WTC11 (cell line): ENCODE measurements around the gene CHD9NB. TPM values are rescaled to one million over a fixed set of nuclear protein-coding genes. Genes with fewer than 3 reads are reported as not detected.

Experiments
- ATAC-seq: fragments of 200-7000 bp; cut with Tn5 transposase; 2 replicates; pipeline ENCODE4 v1.10.0; 2021; ENCODE audit warnings: mild to moderate bottlenecking, moderate library complexity
- CTCF ChIA-PET: fragments of 300-600 bp; sonication (Branson Sonifier 250); formaldehyde crosslinking; loops from one replicate; lab custom pipeline; 2021; ENCODE audit warnings: antibody characterized with exemption; lab: Charles Lee
- POLR2A ChIA-PET: fragments of 350-600 bp; sonication (Branson Sonifier 250); formaldehyde crosslinking; loops from one replicate; lab custom pipeline; 2021; ENCODE audit warnings: antibody characterized with exemption; lab: Charles Lee
- DNase-seq: peaks from one replicate; pipeline ENCODE4 v3.0.0; 2021; ENCODE audit warnings: low spot score
- H3K27ac Mint-ChIP-seq: 2 replicates; pipeline ENCODE4 v1.8.0; 2021; ENCODE audit warnings: mixed read lengths
- H3K27me3 Mint-ChIP-seq: 2 replicates; pipeline ENCODE4 v1.8.0; 2021; ENCODE audit warnings: low read depth, mild to moderate bottlenecking, moderate library complexity, mixed read lengths
- H3K36me3 Mint-ChIP-seq: 2 replicates; pipeline ENCODE4 v1.8.0; 2021; ENCODE audit warnings: mixed read lengths
- H3K4me1 Mint-ChIP-seq: 2 replicates; pipeline ENCODE4 v1.8.0; 2022; ENCODE audit warnings: mixed read lengths
- H3K4me3 Mint-ChIP-seq: 2 replicates; pipeline ENCODE4 v1.8.0; 2021; ENCODE audit warnings: mild to moderate bottlenecking, moderate library complexity, mixed read lengths
- H3K9me3 Mint-ChIP-seq: 2 replicates; pipeline ENCODE4 v1.8.0; 2021; ENCODE audit warnings: mixed read lengths
- ARID4B ChIP-seq: sonication (generic); formaldehyde crosslinking; IDR thresholded peaks from 2 replicates; pipeline ENCODE4 v1.8.0; 2023; ENCODE audit warnings: missing genetic modification reagents, mild to moderate bottlenecking, borderline replicate concordance
- CBFB ChIP-seq: sonication (generic); formaldehyde crosslinking; IDR thresholded peaks from 2 replicates; pipeline ENCODE4 v1.8.1; 2022; ENCODE audit warnings: mild to moderate bottlenecking, low read depth, missing genetic modification reagents
- EMX1 ChIP-seq: fragments of 250-450 bp; sonication (Bioruptor Pico); IDR thresholded peaks from 2 replicates; pipeline ENCODE4 v1.8.0; 2021; ENCODE audit warnings: mild to moderate bottlenecking
- FOXP4 ChIP-seq: sonication (generic); formaldehyde crosslinking; IDR thresholded peaks from 2 replicates; pipeline ENCODE4 v1.8.0; 2022; ENCODE audit warnings: mild to moderate bottlenecking, missing genetic modification reagents
- GABPB1 ChIP-seq: sonication (generic); formaldehyde crosslinking; IDR thresholded peaks from 2 replicates; pipeline ENCODE4 v1.8.1; 2023; ENCODE audit warnings: mild to moderate bottlenecking, missing genetic modification reagents
- GRHL2 ChIP-seq: fragments of 250-450 bp; sonication (Bioruptor Pico); IDR thresholded peaks from 2 replicates; pipeline ENCODE4 v1.8.0; 2022; ENCODE audit warnings: mild to moderate bottlenecking, moderate library complexity; ENCODE audit not compliant: insufficient replicate concordance, severe bottlenecking
- HMGXB4 ChIP-seq: sonication (generic); formaldehyde crosslinking; IDR thresholded peaks from 2 replicates; pipeline ENCODE4 v1.8.1; 2023; ENCODE audit warnings: mild to moderate bottlenecking, moderate library complexity, missing genetic modification reagents
- JUN ChIP-seq: sonication (generic); formaldehyde crosslinking; IDR thresholded peaks from 2 replicates; pipeline ENCODE4 v1.8.0; 2023; ENCODE audit warnings: mild to moderate bottlenecking, missing genetic modification reagents
- NFATC4 ChIP-seq: fragments of 250-450 bp; sonication (Bioruptor Pico); IDR thresholded peaks from 2 replicates; pipeline ENCODE4 v1.9.0; 2021; ENCODE audit warnings: mild to moderate bottlenecking
- NR3C1 ChIP-seq: sonication (generic); formaldehyde crosslinking; conservative IDR thresholded peaks from 2 replicates; pipeline ENCODE4 v1.8.1; 2023; ENCODE audit warnings: low read depth, mild to moderate bottlenecking, missing genetic modification reagents
- PREB ChIP-seq: sonication (generic); formaldehyde crosslinking; IDR thresholded peaks from 2 replicates; pipeline ENCODE4 v1.8.1; 2022; ENCODE audit warnings: mild to moderate bottlenecking, missing genetic modification reagents, moderate library complexity, borderline replicate concordance
- RELA ChIP-seq: sonication (generic); formaldehyde crosslinking; IDR thresholded peaks from 2 replicates; pipeline ENCODE4 v1.8.1; 2022; ENCODE audit warnings: missing genetic modification reagents, mild to moderate bottlenecking, borderline replicate concordance
- SP1 ChIP-seq: sonication (generic); formaldehyde crosslinking; conservative IDR thresholded peaks from 2 replicates; pipeline ENCODE4 v1.8.1; 2022; ENCODE audit warnings: missing genetic modification reagents
- TEAD1 ChIP-seq: sonication (generic); formaldehyde crosslinking; IDR thresholded peaks from 2 replicates; pipeline ENCODE4 v1.8.0; 2022; ENCODE audit warnings: mild to moderate bottlenecking, missing genetic modification reagents
- TEAD4 ChIP-seq: sonication (generic); formaldehyde crosslinking; IDR thresholded peaks from 2 replicates; pipeline ENCODE4 v1.8.0; 2022; ENCODE audit warnings: mild to moderate bottlenecking, missing genetic modification reagents
- ZBTB43 ChIP-seq: sonication (generic); formaldehyde crosslinking; IDR thresholded peaks from 2 replicates; pipeline ENCODE4 v1.8.1; 2023; ENCODE audit warnings: mild to moderate bottlenecking, missing genetic modification reagents
- ZNF219 ChIP-seq: sonication (generic); formaldehyde crosslinking; IDR thresholded peaks from 2 replicates; pipeline ENCODE4 v1.8.0; 2023; ENCODE audit warnings: missing genetic modification reagents, mild to moderate bottlenecking, borderline replicate concordance
- ZNF232 ChIP-seq: sonication (generic); formaldehyde crosslinking; IDR thresholded peaks from 2 replicates; pipeline ENCODE4 v1.8.0; 2022; ENCODE audit warnings: mild to moderate bottlenecking, missing genetic modification reagents
- ZNF425 ChIP-seq: fragments of 250-450 bp; sonication (Bioruptor Pico); conservative IDR thresholded peaks from 2 replicates; pipeline ENCODE4 v1.9.0; 2021; ENCODE audit warnings: mild to moderate bottlenecking
- ZNF512 ChIP-seq: sonication (generic); formaldehyde crosslinking; IDR thresholded peaks from 2 replicates; pipeline ENCODE4 v1.8.1; 2022; ENCODE audit warnings: missing genetic modification reagents, borderline replicate concordance
- total RNA-seq: library from RNA; stranded (reverse); gene quantifications from 3 replicates; pipeline ENCODE4 v1.2.3, GENCODE V29; 2021

Gene CHD9NB
- total RNA-seq, 1 experiment from 2014 or later: 3.5 TPM

GRCh38 chr16:53073022-53073421 is 20.3 kb upstream of the CHD9NB start:
- no peak for TF ChIP-seq EMX1 (CRISPR knock-in tag)
- Mint-ChIP-seq H3K36me3 (peaks cover 57% of the 10 kb centered on the region), H3K4me3 (no peak overlapping the region), H3K9me3 (peaks cover 37% of the 10 kb centered on the region), H3K27ac (peak overlapping the region; percentile 72; the same call in 1 of the 2 replicates), H3K4me1 (peaks cover 25% of the 10 kb centered on the region), H3K27me3 (no peaks in the 10 kb centered on the region; the same call in 1 of the 2 replicates)
- DNase-seq (no peak), ATAC-seq (no peak)
- CTCF ChIA-PET: no interaction called here
- POLR2A ChIA-PET: no interaction called here

- Mint-ChIP-seq H3K4me1 (peaks cover 25% of the 10 kb centered on the region), H3K27ac (peak overlapping the region; percentile 87), H3K9me3 (peaks cover 32% of the 10 kb centered on the region), H3K36me3 (peaks cover 52% of the 10 kb centered on the region), H3K27me3 (no peaks in the 10 kb centered on the region; the same call in 1 of the 2 replicates), H3K4me3 (no peak overlapping the region)
- TF ChIP-seq ZNF512 (CRISPR knock-in tag) (no peak), GRHL2 (CRISPR knock-in tag) (no peak), GABPB1 (CRISPR knock-in tag) (no peak), TEAD1 (CRISPR knock-in tag) (no peak), TEAD4 (no peak), ZNF425 (CRISPR knock-in tag) (no peak), ARID4B (CRISPR knock-in tag) (no peak), SP1 (CRISPR knock-in tag) (no peak), PREB (no peak), HMGXB4 (CRISPR knock-in tag) (no peak), NFATC4 (CRISPR knock-in tag) (no peak), ZBTB43 (CRISPR knock-in tag) (no peak), ZNF219 (CRISPR knock-in tag) (no peak), CBFB (CRISPR knock-in tag) (no peak), JUN (no peak), ZNF232 (CRISPR knock-in tag) (no peak), RELA (CRISPR knock-in tag) (no peak), NR3C1 (CRISPR knock-in tag) (no peak), FOXP4 (CRISPR knock-in tag) (no peak)
- ChIA-PET POLR2A (no interaction called here), CTCF (no interaction called here)
- DNase-seq: no peak
- ATAC-seq: peak; percentile 59
Measured at GRCh38 chr16:53071748-53072301, 19.1 kb upstream of the CHD9NB start.
